PFSK-1 (cell line): ENCODE measurements around the gene LIFR.

Experiments used
- FOXP2 ChIP-seq: optimal IDR thresholded peaks from 2 replicates; pipeline ENCODE3; 2011; ENCODE audit warnings: borderline replicate concordance, control low read depth, inconsistent platforms; ENCODE audit not compliant: insufficient read depth; ENCODE audit errors: extremely low read length, extremely low read depth
- POLR2AphosphoS5 ChIP-seq: IDR thresholded peaks from 2 replicates; pipeline ENCODE4 v1.6.1; 2012; ENCODE audit warnings: low read depth, mild to moderate bottlenecking, control low read depth, low read length, moderate library complexity
- SIN3A ChIP-seq: IDR thresholded peaks from 2 replicates; pipeline ENCODE4 v1.6.1; 2012; ENCODE audit warnings: mild to moderate bottlenecking, low read length, moderate library complexity, borderline replicate concordance; ENCODE audit not compliant: insufficient read depth
- TAF1 ChIP-seq: IDR thresholded peaks from 2 replicates; pipeline ENCODE4 v1.6.1; 2012; ENCODE audit warnings: low read length, control low read depth, borderline replicate concordance; ENCODE audit not compliant: insufficient read depth
- TF ChIP-seq, protein P1 (sequence below), 2 experiments: IDR thresholded peaks; 2 replicates each; pipeline versions ENCODE4 v1.6.1 to v1.8.0; 2011 to 2012; ENCODE audit warnings: low read depth in 2 of 2, low read length in 2 of 2, control low read depth in 1 of 2, inconsistent platforms in 1 of 2, mild to moderate bottlenecking in 1 of 2, moderate library complexity in 1 of 2; ENCODE audit not compliant: insufficient read depth in 1 of 2

DNA sequence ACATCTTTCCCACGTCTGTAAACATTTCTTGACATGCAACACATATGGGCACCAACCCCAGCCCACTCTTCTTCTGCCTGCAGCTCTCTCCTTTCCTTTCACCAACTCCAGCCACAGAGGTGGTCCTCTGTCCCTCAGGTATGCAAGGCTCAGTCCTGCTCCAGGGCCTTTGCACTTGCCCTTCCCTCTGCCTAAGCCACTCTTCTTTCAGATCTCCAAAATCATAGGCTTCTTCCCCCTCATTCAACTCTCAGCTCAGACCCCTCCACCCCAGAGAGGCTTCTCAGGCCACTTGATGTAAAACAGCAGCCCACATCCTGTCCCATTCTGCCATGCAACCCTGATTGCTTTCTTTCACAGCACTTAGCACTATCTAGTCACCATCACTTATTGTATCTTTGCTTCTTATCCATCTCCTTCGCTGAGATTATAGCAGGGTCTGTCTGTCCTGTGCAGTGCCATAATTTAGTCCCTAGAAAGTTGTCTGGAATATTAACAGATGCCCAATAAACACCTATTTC is 3.4 kb downstream of the LIFR start:
- no peak for TF ChIP-seq TAF1
- TF ChIP-seq SIN3A: no peak
- TF ChIP-seq POLR2AphosphoS5: no peak
- TF ChIP-seq, protein P1, sequence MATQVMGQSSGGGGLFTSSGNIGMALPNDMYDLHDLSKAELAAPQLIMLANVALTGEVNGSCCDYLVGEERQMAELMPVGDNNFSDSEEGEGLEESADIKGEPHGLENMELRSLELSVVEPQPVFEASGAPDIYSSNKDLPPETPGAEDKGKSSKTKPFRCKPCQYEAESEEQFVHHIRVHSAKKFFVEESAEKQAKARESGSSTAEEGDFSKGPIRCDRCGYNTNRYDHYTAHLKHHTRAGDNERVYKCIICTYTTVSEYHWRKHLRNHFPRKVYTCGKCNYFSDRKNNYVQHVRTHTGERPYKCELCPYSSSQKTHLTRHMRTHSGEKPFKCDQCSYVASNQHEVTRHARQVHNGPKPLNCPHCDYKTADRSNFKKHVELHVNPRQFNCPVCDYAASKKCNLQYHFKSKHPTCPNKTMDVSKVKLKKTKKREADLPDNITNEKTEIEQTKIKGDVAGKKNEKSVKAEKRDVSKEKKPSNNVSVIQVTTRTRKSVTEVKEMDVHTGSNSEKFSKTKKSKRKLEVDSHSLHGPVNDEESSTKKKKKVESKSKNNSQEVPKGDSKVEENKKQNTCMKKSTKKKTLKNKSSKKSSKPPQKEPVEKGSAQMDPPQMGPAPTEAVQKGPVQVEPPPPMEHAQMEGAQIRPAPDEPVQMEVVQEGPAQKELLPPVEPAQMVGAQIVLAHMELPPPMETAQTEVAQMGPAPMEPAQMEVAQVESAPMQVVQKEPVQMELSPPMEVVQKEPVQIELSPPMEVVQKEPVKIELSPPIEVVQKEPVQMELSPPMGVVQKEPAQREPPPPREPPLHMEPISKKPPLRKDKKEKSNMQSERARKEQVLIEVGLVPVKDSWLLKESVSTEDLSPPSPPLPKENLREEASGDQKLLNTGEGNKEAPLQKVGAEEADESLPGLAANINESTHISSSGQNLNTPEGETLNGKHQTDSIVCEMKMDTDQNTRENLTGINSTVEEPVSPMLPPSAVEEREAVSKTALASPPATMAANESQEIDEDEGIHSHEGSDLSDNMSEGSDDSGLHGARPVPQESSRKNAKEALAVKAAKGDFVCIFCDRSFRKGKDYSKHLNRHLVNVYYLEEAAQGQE (IDR thresholded peaks at IDR 0.05; ENCODE audit: insufficient read depth in 1 of 2, low read depth in 2 of 2, low read length in 2 of 2): no peak
- no peak for TF ChIP-seq FOXP2
